ENCODE results near the gene PRR20G.
"Not testable (repeated sequence)": the region's sequence is repeated elsewhere in the genome, so short reads cannot be mapped to it uniquely, and the experiment has no call there.

The PRR20G gene

GRCh38 chr3:127287840-127288239 lies at the start of gene PRR20G:
Gene PRR20G (minus strand): TSS chr3:127288046. CDS start chr3:127287365, 681 bp downstream.
- DNase-seq (ENCODE audit: low spot score), result no peak

DNA sequence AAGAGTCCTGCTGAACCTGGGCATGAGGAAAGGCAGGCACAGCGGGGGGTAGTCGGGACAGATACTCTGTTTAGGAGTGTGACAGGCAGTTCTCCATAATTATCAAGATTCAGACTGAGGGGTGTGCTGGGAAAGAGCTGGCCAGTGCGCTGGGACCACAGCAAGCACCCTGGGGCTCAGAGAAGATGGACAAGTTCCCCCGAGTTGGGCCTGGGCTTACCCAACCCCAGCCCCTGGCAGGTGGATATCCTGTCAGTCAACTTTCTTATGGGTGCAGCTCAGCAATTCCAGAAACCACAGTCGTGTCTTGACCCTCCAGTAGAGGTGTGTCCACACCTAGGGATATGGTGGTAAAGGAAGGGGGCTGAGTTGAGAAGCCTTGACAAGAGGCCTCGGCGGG lies 49.2 kb upstream of the PRR20G start:
- no peak for DNase-seq (ENCODE audit: low spot score)

DNA sequence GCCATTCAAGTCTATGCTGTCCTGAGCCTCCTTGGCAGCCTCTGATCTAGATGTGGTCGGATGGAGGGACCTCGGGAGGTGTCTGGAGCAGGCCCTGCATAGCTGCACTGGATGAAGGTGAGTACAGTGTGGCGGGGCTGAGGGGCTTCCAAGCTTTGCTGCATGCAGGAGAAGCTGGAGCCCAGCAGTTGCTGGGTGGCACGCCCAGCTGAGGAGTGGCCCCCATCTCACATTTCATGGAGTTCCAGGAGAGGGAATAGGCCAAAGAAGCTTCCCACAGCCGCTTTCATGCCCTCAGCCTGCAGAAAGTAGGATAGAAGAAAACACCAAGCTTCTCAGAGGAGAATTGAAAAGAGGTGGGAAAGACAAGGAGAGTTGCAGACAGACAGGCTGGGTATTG lies 48.3 kb upstream of the PRR20G start:
- DNase-seq (ENCODE audit: low spot score), result no peak

DNA sequence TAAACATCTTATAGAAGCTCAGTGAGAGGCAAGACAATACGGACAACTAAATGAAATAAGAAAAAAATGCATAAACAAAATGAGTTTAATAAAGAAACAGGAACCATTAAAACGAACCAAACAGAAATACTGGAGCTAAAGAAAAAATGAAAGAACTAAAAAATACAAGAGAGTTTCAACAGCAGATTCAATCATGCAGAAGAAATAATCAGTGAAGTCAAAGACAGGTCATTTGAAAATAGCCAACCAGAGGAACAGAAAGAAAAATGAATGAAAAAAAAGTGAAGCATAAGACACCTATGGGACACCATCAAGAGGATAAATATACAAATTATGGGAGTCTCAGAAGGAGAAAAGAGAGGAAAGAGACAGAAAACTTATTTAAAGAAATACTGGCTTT lies 42.5 kb upstream of the PRR20G start:
- no peak for DNase-seq (ENCODE audit: low spot score)

DNA sequence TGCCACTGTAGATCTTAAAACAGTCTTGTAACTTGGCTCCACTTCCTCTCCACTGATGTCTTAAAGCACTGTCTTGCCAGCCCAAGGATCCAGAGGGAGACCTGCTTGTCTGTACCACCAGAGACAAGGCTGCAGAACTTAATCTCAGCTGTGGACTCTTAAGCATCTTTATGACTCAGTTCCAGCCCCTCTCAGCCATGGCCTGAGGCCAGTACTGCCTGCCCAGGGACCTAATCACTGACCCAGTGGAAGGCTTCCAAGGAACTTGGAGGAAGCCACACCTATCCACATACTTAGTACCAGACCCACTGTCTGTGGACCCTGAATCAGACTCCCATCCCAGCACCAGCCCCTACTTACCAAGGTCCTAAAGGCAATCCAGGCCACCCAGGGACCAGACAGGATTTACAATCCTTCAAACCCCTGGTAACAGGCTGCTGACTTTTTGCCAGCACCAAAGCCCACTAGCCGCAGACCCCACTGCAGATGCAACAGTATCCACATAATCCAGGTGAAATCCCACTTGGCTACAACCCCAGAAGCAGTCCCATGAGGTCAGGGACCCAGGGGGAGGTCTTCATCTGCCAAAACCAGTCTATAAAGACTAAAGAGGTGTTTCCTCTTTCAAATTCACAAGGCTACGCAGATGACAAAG lies 41.9 kb upstream of the PRR20G start:
- no peak for DNase-seq (ENCODE audit: low spot score)

GRCh38 chr3:127328421-127328820 lies 40.6 kb upstream of the PRR20G start:
- no peak for DNase-seq (ENCODE audit: low spot score)

GRCh38 chr3:127326341-127326740 lies 38.5 kb upstream of the PRR20G start:
- DNase-seq (ENCODE audit: low spot score), result no peak

GRCh38 chr3:127325629-127325961 lies 37.7 kb upstream of the PRR20G start:
- DNase-seq (ENCODE audit: low spot score), result no peak

DNA sequence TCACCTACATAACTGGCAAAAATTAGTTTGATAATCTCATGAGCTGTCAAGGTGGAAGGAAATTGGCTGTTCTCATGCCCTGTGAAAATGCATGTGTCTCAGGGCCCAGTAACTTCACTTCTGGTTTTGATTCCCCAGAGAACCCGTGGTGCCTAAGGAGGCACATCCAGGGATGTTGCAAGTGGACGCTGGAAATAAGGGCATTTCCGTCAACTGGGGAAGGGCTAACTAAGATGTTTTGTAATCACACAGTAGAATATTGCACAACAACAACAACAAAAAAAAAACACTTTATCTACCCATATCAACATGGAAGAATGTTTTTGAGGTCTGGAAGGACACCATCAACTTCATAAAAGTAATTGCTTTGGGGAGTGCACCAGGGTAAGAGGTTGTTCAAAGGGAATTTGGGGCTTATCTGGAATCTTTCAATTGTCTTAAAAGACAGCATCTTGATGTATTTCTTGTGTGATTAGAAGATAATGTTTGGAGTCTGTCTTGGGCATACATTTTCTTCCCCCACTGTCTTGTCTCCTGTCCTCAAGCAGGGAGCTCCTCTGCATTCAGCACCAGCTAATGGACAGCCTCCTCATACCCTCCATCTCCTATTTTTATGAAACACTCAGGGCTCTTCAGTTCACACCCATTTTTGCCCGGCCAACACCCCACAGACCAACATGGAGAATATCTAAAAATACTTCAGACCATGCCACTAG lies 37.2 kb upstream of the PRR20G start:
- DNase-seq (ENCODE audit: low spot score), result no peak

DNA sequence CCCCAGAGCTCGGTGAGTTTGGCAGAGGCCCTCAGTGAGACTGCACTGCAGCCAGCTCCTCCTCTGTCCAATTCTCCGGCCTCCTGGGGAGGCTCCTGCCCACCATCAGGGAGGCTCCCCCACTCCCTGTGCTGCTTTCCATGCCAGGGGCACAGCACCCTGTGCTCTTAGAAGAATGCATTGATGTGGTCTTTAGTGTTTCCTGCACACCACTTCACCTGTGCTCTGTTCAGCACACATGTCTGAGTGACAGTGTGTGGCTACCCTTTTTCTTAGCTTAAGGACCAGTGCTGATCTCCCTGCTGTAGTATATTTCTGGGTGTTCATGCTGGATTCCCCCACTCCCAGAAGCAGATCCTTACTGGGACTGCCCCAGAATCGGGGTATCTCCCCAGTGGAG lies 36.2 kb upstream of the PRR20G start:
- no peak for DNase-seq (ENCODE audit: low spot score)

GRCh38 chr3:127323581-127323980 lies 35.7 kb upstream of the PRR20G start:
- DNase-seq (ENCODE audit: low spot score), result no peak

GRCh38 chr3:127321371-127321770 lies 33.5 kb upstream of the PRR20G start:
- no peak for DNase-seq (ENCODE audit: low spot score)

- no peak for DNase-seq (ENCODE audit: low spot score)
These were observed 32.8 kb upstream of the PRR20G start for GRCh38 chr3:127320529-127321121.

DNA sequence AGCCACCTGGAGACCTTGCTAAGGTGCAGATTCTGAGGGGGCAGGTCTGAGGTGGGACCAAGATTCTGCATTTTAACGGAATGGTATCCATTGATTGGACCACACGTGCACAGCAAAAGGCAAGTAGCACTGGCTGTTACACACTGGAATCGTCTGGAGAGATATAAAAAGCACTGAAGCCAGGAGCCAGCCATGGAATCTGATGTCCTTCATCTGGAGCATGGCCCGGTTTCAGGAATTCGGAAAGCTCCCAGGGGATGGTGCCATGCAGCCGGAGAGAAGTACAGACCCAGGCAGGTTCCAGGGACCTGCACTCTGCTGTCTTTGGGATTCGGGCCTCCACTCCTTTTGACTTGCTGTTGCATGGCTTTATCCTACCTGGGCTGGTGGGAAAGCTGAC lies 28.8 kb upstream of the PRR20G start:
- no peak for DNase-seq (ENCODE audit: low spot score)

- no peak for DNase-seq (ENCODE audit: low spot score)
These were observed 25.0 kb upstream of the PRR20G start for GRCh38 chr3:127312818-127313217.

DNA sequence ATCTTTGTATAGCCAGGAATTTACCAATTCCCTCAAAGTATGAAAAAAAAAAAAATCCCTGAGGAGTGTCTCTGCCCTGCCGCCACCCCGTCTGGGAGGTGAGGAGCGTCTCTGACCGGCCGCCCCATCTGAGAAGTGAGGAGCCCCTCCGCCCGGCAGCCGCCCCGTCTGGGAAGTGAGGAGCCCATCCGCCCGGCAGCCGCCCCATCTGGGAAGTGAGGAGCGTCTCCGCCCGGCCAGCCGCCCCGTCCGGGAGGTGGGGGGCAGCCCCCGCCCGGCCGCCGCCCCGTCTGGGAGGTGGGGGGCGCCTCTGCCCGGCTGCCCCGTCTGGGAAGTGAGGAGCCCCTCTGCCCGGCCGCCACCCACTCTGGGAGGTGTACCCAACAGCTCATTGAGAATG lies 21.0 kb upstream of the PRR20G start:
- DNase-seq (ENCODE audit: low spot score), result not testable (repeated sequence)

GRCh38 chr3:127307916-127308315 lies 20.1 kb upstream of the PRR20G start:
- no peak for DNase-seq (ENCODE audit: low spot score)

DNA sequence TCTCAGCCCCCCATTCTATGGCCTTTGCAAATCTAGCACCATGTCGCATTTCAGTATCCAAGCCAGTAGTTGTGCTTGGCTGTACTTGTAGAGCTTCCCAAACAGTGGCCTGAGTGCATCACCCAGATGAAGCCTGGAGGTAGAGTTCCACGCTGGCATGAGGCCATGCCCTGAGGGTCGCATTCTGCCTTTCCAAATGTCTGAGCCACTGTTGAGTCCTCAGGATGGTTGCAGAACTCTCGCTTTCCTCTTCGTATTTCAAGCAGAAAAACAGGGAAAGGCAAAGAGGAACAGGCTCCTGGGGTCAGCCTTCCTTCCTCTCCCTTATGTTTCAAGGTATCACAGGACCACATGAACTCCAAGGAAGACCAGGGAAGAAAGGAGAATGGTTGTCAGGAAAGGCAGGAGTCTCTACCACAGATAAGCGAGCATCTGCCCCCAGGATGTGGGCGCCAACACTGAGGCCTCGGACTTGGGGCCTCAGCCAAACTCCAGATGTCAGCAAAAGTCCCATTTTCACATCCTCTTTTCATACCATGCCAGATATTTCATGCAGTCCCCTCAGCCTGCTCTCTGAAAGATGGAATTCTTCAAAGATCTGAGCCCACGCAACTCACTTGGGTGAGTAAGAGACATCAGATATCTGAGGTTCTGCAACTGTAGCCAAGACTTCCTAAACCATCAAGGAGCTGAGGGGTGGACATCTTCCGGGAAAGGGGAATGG lies 19.4 kb upstream of the PRR20G start:
- no peak for DNase-seq (ENCODE audit: low spot score)

DNA sequence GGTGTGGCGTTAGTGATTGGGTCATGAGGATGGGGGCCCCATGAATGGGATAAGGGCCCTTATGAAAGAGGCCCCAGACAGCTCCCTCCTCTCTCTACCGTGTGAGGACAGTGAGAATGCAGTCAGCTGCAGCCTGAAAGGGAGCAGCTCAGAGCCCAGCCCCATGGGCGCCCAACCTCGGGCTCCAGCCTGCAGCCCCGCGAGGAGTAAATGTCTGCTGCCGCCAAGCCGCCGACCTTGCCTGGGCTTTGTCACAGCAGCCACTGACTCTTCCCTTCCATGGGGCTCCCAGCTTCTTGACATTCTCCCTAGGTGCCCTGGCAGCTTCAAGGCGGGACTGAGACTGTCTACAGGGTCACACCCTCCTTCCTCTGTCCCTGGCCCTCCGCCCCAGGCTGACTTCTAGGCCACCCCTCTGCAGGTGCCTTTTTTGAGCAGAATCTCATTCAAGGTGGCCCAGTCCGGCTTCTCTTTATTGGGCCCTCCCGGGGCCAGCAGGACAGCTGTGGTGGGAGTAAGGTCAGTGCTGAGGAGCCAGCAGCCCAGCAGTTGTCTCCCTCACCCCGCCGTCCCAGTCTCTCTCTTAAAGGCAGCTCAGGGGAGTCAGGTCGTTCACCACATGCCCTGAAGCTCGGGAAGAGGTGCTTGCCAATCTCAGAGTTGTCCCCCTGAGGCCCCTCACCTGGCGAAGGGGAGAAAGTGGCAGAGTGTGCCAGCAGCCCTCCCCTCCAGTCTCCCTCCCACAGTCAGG lies 18.7 kb upstream of the PRR20G start:
- DNase-seq (ENCODE audit: low spot score), result no peak

GRCh38 chr3:127305499-127306060 lies 17.7 kb upstream of the PRR20G start:
- DNase-seq (ENCODE audit: low spot score), result no peak

DNA sequence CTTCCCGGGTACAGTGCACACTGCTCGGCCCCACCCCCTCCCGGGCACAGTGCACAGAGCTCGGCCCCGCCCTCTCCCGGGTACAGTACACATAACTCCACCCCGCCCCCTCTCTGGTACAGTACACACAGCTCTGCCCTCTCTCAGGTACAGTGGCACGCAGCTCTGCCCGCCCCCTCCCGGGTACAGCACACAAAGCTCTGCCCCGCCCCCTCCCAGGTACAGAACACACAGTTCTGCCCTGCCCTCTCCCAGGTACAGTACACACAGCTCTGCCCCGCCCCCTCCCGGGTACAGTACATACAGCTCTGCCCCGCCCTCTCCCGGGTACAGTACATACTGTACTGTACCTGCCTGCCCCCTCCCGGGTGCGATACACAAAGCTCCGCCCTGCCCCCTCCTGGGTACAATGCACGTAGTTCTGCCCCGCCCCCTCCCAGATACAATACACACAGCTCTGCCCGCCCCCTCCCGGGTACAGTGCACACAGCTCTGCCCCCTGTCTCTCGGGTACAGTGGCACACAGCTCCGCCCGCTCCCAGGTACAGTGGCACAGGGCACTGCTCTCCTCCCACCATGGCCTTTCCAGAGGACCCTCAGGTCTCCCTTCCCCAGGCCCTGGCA lies 16.4 kb upstream of the PRR20G start:
- no peak for DNase-seq (ENCODE audit: low spot score)
